Activated CD8-positive, alpha-beta T cell treated with anti-CD3 and anti-CD28 coated beads for 36 hours (primary cell): ENCODE measurements around the gene PUM1. TPM values are rescaled to one million over a fixed set of nuclear protein-coding genes. Genes with fewer than 3 reads are reported as not detected.
A peak's percentile ranks its signal among the peaks of the same experiment; 100 is the strongest.
"Not testable (repeated sequence)": the region's sequence is repeated elsewhere in the genome, so short reads cannot be mapped to it uniquely, and the experiment has no call there.

Experiments
- ATAC-seq: fragments of 200-7000 bp; cut with Tn5 transposase; one replicate; pipeline ENCODE4 v1.10.0; 2021; ENCODE audit warnings: mild to moderate bottlenecking, moderate library complexity
- CTCF ChIA-PET: fragments of 350-600 bp; sonication (Branson Sonifier 250); formaldehyde crosslinking; loops from one replicate; lab custom pipeline; 2021; ENCODE audit warnings: antibody characterized with exemption; lab: Charles Lee
- POLR2A ChIA-PET: fragments of 350-600 bp; sonication (Branson Sonifier 250); formaldehyde crosslinking; loops from one replicate; lab custom pipeline; 2021; ENCODE audit warnings: antibody characterized with exemption; lab: Charles Lee
- DNase-seq: peaks from one replicate; pipeline ENCODE4 v3.0.0-alpha.2; 2020
- H3K27ac Mint-ChIP-seq: one replicate; pipeline ENCODE4 v1.8.0; 2021; ENCODE audit warnings: mild to moderate bottlenecking, mixed read lengths
- H3K27me3 Mint-ChIP-seq: one replicate; pipeline ENCODE4 v1.8.0; 2021; ENCODE audit warnings: mixed read lengths
- H3K36me3 Mint-ChIP-seq: one replicate; pipeline ENCODE4 v1.8.0; 2021; ENCODE audit warnings: low read depth, mixed read lengths
- H3K4me1 Mint-ChIP-seq: one replicate; pipeline ENCODE4 v1.8.0; 2021; ENCODE audit warnings: low read depth, mixed read lengths
- H3K4me3 Mint-ChIP-seq: one replicate; pipeline ENCODE4 v1.8.0; 2021; ENCODE audit warnings: mild to moderate bottlenecking, moderate library complexity, mixed read lengths
- H3K9me3 Mint-ChIP-seq: one replicate; pipeline ENCODE4 v1.8.0; 2021; ENCODE audit warnings: mixed read lengths
- CTCF ChIP-seq: fragments of 200-600 bp; IDR thresholded peaks from one replicate; pipeline ENCODE4 v1.8.0; 2022; ENCODE audit warnings: antibody characterized with exemption, mild to moderate bottlenecking
- intact Hi-C: fragments of 100-400 bp; cut with micrococcal nuclease; formaldehyde crosslinking; loops from one replicate; pipeline ENCODE4 v1.10.0; 2022
- total RNA-seq, 2 experiments: library from RNA; stranded (reverse); gene quantifications; one replicate each; pipeline ENCODE4 v1.2.3, GENCODE V29; 2021

The PUM1 gene
- total RNA-seq, 2 experiments from 2014 or later: 98.0 to 99.0 TPM

- Mint-ChIP-seq H3K4me3 (no peak overlapping the region), H3K27ac (no peak overlapping the region), H3K4me1 (no peaks in the 10 kb centered on the region), H3K9me3 (no peaks in the 10 kb centered on the region), H3K36me3 (peaks cover 54% of the 10 kb centered on the region), H3K27me3 (no peaks in the 10 kb centered on the region)
- POLR2A ChIA-PET: no interaction called here
- CTCF ChIA-PET: interaction anchor here (1.3 to 3.5 kb wide), 2 partner anchors 10 to 12 kb away, joined by 3 to 17 read pairs; no protein-coding TSS in a partner anchor
- no peak for TF ChIP-seq CTCF
- DNase-seq: no peak
- intact Hi-C loops: no loop called here
- ATAC-seq: no peak
Measured at GRCh38 chr1:30940541-30940940, 125.0 kb downstream of the PUM1 start.

GRCh38 chr1:30936541-30937171 lies 128.9 kb downstream of the PUM1 start:
- no peaks in the 10 kb centered on the region for H3K9me3 Mint-ChIP-seq
- no peak overlapping the region for H3K27ac Mint-ChIP-seq
- no peak for DNase-seq
- no peak for TF ChIP-seq CTCF
- ATAC-seq: no peak
- ChIA-PET POLR2A (interaction anchor here (0.7 kb wide), 1 partner anchor 1182 kb away, joined by 3 read pairs; no protein-coding TSS in a partner anchor), CTCF (interaction anchor here (1.0 to 1.6 kb wide), 2 partner anchors 25 to 135 kb away, joined by 3 read pairs; no protein-coding TSS in a partner anchor)
- H3K36me3 Mint-ChIP-seq: peaks cover 43% of the 10 kb centered on the region
- H3K27me3 Mint-ChIP-seq: no peaks in the 10 kb centered on the region
- intact Hi-C loops: no loop called here
- no peaks in the 10 kb centered on the region for H3K4me1 Mint-ChIP-seq
- H3K4me3 Mint-ChIP-seq: no peak overlapping the region

- DNase-seq, H3K9me3 Mint-ChIP-seq, POLR2A ChIA-PET, H3K4me1 Mint-ChIP-seq, ATAC-seq, H3K27ac Mint-ChIP-seq, H3K27me3 Mint-ChIP-seq, intact Hi-C loops, H3K4me3 Mint-ChIP-seq: not testable (repeated sequence)
- H3K36me3 Mint-ChIP-seq: peaks cover 42% of the 10 kb centered on the region
- CTCF ChIA-PET: interaction anchor here (1.0 to 1.6 kb wide), 2 partner anchors 25 to 134 kb away, joined by 3 read pairs; no protein-coding TSS in a partner anchor
Measured at GRCh38 chr1:30935758-30936157, 129.8 kb downstream of the PUM1 start.

GRCh38 chr1:30934613-30935012 lies 130.9 kb downstream of the PUM1 start:
- ATAC-seq (no peak), DNase-seq (no peak)
- Mint-ChIP-seq H3K4me1 (no peaks in the 10 kb centered on the region), H3K36me3 (peaks cover 38% of the 10 kb centered on the region), H3K27ac (peak overlapping the region; percentile 62), H3K4me3 (no peak overlapping the region), H3K9me3 (no peaks in the 10 kb centered on the region), H3K27me3 (no peaks in the 10 kb centered on the region)
- intact Hi-C loops: no loop called here
- ChIA-PET CTCF (interaction anchor here (1.6 to 7.6 kb wide), 3 partner anchors 23 to 132 kb away, joined by 4 to 82 read pairs (median 5); no protein-coding TSS in a partner anchor), POLR2A (interaction anchor here (1.0 to 1.1 kb wide), 3 partner anchors 10 to 14 kb away, joined by 3 to 4 read pairs (median 4); no protein-coding TSS in a partner anchor)
- no peak for TF ChIP-seq CTCF

- no peaks in the 10 kb centered on the region for H3K27me3 Mint-ChIP-seq
- TF ChIP-seq CTCF: no peak
- intact Hi-C loops: no loop called here
- POLR2A ChIA-PET: interaction anchor here (0.8 to 1.1 kb wide), 5 partner anchors 9 to 132 kb away, joined by 3 to 4 read pairs (median 4); no protein-coding TSS in a partner anchor
- DNase-seq (no peak), ATAC-seq (no peak)
- H3K4me3 Mint-ChIP-seq: no peak overlapping the region
- no peaks in the 10 kb centered on the region for H3K9me3 Mint-ChIP-seq
- H3K36me3 Mint-ChIP-seq: peaks cover 31% of the 10 kb centered on the region
- peaks cover 3% of the 10 kb centered on the region for H3K4me1 Mint-ChIP-seq
- peak overlapping the region; percentile 62 for H3K27ac Mint-ChIP-seq
- CTCF ChIA-PET: interaction anchor here (0.8 to 7.6 kb wide), 4 partner anchors 9 to 132 kb away, joined by 3 to 82 read pairs (median 4); no protein-coding TSS in a partner anchor
Measured at GRCh38 chr1:30933874-30934252, 131.7 kb downstream of the PUM1 start.
